Daoy (cell line): ENCODE results near the gene NAAA. TPM values are rescaled to one million over a fixed set of nuclear protein-coding genes. Genes with fewer than 3 reads are reported as not detected.
"Not testable (repeated sequence)": the region's sequence is repeated elsewhere in the genome, so short reads cannot be mapped to it uniquely, and the experiment has no call there.

ENCODE experiments used
- DNase-seq: peaks from one replicate; pipeline ENCODE4 v3.0.0-alpha.2; 2015; ENCODE audit warnings: low read depth
- total RNA-seq: library from RNA; depleted of rRNA; stranded (reverse); fragments of >200 nt; shearing (Covaris generic); gene quantifications from 2 replicates; pipeline ENCODE4 v1.2.3, GENCODE V29; 2014; rRNA removed

The NAAA gene
- total RNA-seq, result 1.5 and 3.3 TPM in 2 replicates

DNA sequence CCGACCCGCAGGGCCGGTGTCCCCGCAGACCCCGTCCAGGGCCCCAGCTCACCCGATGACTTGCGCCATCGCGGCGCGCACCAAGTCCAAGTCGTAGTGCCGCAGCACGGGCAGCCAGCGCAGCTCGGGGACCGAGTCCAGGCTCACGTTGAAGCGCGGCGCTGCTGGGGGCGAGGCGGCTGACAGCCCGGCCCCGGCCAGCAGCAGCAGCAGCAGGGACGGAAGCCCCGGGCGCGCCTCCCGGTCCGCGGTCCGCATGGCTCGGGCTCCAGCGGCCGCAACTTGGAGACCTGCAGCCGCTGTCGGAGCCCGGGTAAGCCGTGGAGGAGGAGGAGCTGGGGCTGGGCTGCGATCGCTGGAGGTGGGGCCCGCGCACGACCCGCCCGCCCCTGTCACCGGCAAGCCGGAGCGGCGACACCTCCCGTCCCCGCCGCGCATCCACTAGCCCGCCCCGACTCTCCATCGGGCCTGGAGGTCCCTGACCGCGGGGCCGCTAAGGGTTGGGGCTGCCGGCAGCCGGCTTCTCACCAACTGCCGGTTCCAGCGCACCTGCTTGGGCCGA is at the start of gene NAAA:
Gene NAAA, minus strand, starts transcription at position 322 of the 562 bp plus-strand sequence. Its CDS starts 64 bp downstream, at position 258.
- DNase-seq, result peak; percentile 37

DNA sequence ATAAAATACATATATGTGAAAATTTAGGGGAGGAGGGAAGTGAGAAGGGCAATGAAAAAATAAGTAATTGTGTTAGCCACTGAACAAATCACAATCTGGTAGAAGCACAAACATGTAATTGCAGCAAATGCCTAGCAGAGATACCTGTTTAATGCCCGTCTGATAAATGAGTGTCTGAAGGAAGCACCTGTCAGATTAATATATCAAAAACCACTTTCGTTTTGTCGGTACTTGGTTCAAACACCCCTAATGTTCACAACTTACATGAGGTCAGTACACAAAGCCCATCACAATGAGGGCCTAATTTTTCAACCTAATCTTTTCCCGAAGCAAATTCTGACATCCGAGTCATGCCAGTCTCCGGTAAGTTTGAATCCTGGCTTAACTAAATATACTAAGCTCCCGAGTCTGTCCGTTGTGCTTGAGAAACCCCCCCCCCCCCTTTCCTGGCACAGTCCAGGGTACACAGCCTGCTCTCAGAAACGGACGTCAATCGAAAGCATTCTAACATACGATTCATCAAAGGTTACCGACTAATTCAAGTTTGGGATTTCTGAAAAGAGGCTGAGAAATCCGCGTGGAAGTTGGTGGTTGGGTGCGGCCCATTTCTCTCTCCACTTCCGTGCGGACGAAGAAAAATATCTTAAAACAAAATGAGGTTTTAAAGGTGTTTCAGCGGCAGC is 49.2 kb upstream of the NAAA start:
- no peak for DNase-seq

DNA sequence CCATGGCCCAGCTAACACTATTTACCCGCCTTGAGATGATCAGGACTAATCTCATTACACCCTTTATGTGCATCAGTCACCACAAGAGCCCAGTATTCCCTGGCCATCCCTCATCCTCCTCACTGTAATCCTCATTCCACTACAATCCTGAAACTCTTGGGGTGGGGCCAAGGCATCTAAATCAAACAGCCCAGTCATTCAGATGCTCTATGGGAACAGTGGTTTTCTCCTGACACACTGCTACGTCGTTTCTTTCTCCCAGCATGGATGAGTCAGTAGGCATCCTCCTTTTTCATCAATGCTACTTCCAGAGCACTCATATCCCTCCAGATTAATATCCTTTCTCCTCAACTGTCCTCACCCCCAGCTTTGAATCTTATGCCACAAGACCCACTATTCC is 44.3 kb upstream of the NAAA start:
- DNase-seq, result peak; percentile 9

DNA sequence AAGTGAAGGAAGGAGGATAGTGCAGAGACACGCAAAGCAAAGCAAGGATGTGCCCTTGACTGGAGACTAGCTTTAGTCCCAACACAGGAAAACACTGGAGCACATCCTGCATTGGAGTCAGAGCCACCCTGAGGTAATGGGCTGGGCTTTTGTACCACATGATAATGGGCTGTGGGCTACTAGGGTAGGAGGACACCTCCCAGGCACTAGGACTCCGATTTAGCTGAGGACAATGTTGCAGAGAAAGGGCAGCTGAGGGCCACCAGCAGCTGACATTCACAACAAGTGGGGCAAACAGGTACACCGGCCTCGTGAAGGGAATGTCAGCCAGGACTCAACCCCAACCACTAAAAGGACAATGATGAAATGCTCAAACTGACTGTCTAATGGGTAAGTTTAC is 39.8 kb upstream of the NAAA start:
- DNase-seq, result no peak

DNA sequence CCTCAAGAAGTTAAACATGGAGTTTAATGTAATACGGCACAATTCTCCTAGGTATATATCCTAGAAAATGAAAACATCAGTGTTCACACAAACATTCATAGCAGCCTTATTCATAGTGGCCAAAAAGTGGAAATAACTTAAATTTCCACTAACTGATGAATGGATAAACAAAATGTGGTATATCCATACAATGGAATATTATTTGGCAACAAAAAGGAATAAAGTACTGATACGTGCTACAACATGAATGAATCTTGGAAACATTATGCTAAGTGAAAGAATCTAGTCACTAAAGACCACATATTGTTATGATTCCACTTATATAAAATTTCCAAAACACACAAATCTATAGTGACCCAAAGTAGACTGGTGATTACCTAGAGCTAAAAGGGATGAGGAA is 35.4 kb upstream of the NAAA start:
- DNase-seq, result no peak

DNA sequence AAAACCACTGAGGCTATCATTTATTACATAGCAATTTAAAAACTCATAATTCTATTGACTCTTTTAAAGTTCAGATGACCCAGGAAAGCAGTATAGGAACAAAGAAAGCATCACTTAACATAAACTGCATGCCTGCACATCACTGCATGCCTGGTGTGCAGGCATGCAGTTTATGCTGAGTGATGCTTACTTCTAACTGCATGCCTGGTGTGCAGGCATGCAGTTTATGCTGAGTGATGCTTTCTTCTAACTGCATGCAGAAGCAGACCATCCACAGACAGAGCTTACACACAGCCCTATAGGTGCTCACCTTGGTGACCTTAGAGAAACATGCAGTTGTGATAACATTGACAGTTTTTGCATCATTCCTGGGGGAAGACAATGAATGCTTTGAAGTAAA is 33.0 kb upstream of the NAAA start:
- DNase-seq, result no peak

GRCh38 chr4:75968084-75968483 is 27.3 kb upstream of the NAAA start:
- no peak for DNase-seq

DNA sequence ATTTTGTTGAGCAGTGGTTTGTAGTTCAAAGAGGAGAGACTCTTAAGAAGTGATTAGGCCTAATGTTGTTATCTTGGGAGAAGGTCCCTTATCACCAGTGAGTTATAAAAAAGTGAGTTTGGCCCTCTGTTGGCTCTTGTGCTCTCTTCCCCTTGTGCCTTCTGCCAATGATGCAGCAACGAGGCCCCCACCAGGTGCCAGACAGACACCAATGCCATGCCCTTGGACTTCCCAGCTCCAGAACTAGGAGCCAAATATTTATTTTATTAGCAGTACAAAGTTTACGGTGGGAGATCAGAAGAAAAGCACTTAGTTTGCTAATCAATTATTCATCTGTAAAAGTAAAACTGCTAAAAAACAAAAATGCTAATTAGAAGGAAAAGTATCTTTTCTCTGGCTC is 22.7 kb upstream of the NAAA start:
- no peak for DNase-seq

GRCh38 chr4:75962072-75962471 is 21.3 kb upstream of the NAAA start:
- not testable (repeated sequence) for DNase-seq

- DNase-seq, result not testable (repeated sequence)
These were observed 17.7 kb upstream of the NAAA start for GRCh38 chr4:75958546-75958945.

- DNase-seq, result not testable (repeated sequence)
These were observed 14.0 kb upstream of the NAAA start for GRCh38 chr4:75954811-75955210.

DNA sequence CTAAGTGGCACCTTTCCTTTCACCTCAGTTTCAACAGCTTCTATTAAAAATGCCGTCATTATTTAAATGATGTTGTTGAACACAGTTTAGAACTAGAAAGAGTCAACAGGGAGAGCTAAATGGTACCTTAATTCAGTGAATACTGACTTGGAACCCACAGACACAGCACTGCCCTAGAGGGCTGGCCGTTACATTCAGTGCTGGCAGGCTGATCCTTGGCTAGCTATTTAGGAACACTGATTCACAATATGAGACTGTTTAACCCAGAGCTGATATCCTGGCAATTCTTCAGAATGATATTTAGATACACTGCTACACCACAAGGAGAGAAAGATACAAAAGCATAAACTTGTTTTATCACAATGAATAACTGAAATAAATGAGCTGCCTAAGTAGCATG is 12.7 kb upstream of the NAAA start:
- DNase-seq, result no peak

DNA sequence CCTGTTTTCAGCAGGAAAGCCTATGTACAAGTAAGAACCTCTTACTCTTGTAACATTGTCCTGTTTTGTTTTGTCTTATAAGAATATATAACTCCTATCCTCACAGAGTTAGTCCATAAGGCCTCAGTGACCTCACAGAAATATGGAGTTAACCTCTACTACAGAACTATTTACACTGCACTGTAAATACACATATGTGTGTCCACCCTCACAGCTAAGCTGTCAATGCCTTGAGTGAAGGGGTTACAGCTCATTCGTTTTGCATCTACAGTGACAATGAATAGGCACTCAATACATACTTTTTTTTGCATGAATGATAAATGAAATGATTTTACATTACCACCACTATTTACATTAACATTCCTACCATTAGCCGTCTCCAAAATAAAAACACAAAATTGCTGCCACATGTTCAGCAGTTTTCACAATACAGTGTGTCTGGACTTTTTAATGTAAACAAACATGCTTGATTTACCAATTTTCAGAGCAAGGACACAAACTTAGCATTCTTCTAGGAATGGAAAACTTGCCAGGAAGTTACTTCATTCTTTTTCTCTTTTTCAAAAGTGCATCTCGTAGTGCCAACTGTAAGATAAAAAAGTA is 9.5 kb upstream of the NAAA start:
- DNase-seq, result no peak

DNA sequence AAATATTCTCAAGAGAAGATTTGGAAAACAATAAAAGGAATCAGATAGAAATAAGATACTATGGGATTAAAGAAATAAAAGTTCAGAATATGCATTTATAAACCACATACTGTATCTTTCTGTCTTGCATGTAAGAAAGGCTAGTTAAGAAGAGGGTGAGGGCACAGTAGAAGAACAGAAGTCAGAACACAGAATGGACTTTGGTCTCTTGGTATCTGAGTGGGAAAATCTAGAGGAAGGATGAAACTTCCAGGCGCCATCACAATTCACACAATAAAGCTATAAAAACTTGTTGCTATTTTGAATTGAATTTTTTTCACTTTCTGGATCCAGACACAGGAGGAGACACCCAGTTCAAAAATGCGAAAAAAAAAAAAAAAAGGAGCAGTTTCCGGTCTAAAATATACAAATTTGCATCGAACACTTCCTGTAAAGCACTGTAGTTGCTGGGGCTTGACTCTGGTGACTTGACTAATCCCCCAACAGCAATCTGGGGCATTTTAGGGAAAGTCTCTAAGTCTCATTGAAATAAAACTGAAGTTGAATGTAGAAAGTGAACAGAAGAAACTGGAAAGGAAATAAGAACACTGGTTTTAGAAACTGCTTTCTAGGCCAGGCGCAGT is 8.1 kb upstream of the NAAA start:
- DNase-seq, result no peak

DNA sequence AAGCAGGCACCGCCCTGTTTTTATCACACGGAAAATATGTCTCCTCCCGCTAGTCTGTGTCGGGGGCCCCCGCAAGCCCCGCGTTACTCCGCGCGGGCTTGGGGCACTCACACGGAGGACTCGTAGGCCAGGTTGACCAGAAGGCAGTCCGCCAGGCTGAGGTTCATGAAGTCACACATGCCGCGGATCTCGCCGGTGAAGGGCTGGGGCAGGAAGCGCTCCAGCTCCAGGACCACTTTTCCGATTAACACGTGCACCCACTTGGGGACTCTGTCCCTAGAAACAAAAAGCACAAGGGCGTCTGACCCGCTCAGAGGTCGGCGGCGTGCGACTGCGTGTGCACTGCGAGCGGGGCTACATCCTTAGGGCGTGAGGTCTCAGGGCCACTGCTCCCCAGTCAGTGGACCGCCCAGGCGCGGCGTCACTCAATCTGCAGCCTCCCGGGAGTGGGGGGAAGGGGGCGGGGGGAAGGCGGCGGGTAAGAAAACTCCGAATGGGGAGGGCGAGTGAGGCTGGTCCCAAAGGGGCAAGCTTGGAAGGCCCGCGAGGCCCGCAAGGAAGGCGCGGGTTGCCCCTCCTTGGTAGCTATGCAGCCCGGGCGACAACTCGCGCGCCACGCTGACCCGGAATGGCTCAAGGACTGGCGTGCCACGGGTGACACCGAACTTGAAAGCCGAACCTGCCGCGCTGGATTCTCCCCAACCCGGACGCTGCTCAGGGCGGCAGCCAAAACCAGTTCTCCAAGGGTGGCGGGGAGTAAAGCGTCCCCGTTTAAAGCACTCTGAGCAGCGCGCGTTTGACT is 722 bp downstream of the NAAA start:
- peak; percentile 44 for DNase-seq

DNA sequence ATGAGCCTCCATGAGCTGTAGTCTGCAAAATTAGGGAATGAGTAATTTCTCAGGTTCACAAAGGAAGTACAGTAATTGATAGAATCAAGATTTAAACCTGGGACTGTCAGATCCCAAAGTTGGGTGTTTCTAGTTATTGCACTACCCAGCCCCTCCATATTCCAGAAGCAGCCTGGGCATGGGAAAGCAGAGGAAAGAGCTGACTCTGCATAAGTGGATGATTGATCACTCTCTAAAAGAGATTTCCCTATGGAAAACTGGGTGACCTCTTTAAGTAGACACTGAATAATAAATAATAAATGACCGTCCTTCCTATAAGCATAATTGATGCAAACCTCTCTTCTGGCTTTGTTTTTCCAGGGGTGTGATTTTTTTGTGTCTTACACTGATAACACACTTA is 5.2 kb downstream of the NAAA start:
- DNase-seq, result no peak

DNA sequence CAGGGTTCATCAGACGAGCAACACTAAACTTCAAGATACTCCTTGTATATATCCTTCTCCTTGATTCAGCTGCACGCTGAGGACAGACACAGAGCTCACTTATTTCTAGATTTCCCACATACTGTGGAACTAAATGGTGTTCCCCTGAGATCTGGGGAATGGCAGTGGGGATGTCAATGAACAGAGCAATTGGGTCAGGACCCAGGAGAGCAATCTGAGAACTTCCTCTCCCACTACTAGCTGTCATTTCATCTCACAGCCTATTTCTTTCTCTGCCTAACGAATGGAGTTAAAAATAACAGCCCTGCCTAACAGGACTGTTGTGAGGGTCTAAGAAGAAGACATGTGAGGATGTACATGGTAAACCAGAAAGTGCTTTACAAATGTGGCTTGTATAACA is 10.7 kb downstream of the NAAA start:
- no peak for DNase-seq

- not testable (repeated sequence) for DNase-seq
These were observed 15.9 kb downstream of the NAAA start for GRCh38 chr4:75924916-75925315.

DNA sequence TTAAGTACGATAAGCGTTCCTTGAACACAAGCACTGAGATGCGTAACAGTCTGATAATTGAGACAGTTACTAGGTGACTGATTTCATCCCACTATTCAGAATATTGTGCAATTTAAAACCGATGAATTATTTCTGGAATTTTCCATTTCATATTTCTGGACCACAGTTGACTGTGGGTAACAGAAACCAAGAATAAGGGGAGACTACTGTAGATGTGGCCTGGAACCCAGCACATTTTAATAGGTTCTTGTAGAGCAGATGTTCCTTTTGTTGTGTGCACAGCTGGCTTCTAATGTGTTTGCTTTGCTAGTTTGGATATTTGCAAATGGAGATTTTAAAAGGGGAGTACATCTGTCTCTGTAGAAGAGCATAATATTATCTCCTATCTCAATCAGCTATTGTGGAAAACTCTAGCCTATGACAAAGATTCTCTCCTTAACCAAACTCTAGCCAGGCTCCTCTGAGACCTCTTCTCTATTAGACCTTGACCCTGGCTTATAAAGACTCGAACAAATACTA is 16.4 kb downstream of the NAAA start:
- no peak for DNase-seq

GRCh38 chr4:75922588-75922987 is 18.2 kb downstream of the NAAA start:
- DNase-seq, result no peak

- no peak for DNase-seq
These were observed 18.9 kb downstream of the NAAA start for GRCh38 chr4:75921910-75922309.

DNA sequence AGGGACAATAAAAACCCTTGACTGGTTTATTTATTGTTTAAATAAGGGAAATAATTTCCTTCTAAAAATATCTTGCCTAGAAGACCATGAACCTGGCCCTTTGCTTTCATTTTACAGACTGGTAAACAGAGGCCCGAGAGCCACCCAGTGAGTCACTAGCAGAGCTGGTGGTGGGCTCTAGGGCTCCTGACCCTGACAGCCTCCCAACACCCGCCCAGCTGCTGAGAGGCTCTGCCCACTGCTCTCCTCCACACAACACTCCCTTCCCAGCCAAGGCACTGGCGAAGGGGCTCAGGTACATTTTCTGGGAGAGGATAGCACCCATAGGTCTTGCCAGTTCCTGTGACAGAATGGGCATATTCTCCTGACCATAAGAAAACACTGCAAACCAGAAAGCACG is 20.5 kb downstream of the NAAA start:
- DNase-seq, result no peak
